Measurements from ENCODE around the gene TUBA1B. TPM values are rescaled to one million over a fixed set of nuclear protein-coding genes. Genes with fewer than 3 reads are reported as not detected.
A peak's percentile ranks its signal among the peaks of the same experiment; 100 is the strongest.

TUBA1B gene
- total RNA-seq, 1 donor from 2014 or later: 560 TPM

DNA sequence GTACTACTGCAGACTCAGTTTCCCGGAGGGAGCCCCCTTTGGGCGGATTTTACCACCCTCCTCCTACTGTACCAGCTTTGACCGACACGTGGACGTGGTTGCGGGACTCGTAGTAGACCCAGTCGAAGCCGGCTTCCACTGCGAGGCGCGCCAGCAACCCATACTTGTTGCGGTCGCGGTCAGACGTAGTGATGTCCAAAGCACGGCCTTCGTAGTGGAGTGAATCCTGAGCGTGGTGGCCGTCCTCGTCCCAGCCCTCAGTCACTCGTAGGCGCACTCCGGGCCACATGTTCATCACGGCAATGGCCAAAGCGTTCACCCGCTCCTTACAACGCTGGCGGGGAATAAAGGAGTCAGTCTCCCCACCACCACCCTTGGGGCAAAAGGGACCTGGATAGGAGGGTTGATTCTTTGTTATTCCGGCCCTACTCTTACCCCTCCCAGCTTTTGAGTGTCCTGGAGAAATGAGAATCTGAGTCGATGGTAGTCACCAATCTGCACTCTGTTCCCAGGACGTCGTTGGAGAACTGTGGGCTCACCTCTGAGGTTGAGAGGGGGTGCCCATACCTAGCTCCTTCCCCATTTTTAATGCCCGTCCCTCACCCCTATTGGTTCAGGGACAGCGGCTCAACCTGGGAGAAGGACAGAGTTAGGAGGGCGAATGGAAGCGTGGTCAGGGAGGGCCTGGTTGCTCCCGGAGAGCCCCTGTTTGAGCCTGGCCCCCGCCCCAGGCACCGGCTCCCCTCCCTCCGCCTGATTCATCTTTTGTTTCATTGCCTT, 39.9 kb downstream of the TUBA1B start:
- DNase-seq (ENCODE audit: low spot score): no peak

- DNase-seq (ENCODE audit: low spot score): peak; percentile 43
These were observed 41.1 kb downstream of the TUBA1B start for GRCh38 chr12:49089821-49090773.

GRCh38 chr12:49088932-49089330, 42.3 kb downstream of the TUBA1B start:
- DNase-seq (ENCODE audit: low spot score): no peak

DNA sequence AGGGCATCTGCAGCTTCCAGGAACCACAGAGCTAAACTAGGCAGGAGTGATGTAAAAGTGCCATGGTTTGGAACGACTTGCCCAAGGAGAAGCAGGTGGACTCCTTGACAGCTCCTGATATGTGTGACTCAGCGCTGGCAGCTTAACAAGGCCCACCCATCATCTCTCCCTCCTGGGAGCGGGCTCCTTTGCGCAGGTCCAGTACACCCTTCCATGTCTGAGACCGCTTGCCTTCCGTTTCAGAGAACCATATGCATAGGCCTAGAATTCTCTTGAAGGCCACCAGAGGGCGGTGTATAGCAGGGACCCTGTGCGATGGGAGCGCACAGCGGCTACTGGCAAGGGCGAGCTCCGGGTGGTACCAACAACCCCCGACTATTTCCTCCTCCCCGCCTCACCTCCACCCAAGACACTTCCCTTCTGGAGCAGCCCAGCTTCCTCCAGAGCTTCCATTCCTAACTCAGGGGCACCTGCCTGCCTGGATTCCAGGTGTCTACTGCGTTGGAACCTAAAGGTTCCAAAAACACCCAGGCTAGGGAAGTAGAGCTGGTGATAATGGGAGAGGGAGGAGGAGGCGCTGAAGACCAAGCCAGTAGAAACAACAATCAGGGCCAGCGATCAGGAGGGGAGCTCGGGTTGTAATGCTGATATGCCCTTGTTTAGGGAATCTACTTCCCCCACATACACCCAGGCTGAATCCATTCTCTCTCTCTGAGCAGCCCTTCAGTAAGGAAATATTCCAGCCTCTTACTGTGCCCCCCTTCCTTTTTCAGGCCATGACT, 42.9 kb downstream of the TUBA1B start:
- DNase-seq (ENCODE audit: low spot score): peak; percentile 86

DNA sequence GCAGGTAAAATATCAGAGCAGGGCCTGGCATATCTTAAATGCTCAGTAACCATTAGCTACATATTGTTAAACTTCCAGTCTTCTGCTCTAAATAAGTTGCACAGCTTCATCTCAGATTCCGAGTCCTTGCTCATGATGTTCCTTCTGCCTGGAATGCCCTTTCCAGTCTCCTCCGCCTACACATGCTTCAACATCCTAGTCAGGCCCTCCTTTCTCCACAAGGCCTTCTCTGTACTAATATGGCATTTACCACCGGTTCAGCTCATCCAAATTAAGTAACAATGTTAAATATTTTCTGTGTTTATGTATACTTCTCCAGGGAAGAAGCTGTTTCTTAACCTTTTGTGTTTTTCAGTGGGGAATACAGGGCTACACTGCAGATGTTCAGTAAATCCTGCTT, 45.1 kb downstream of the TUBA1B start:
- DNase-seq (ENCODE audit: low spot score): no peak

GRCh38 chr12:49084438-49084837, 46.8 kb downstream of the TUBA1B start:
- DNase-seq (ENCODE audit: low spot score): no peak

- DNase-seq (ENCODE audit: low spot score): no peak
These were observed 51.4 kb downstream of the TUBA1B start for GRCh38 chr12:49079793-49080192.

Other genes with a start within 250 kb of the TUBA1B start
- 47.4 TPM for gene FKBP11, start 205.9 kb downstream of the TUBA1B start, total RNA-seq (ENCODE audit: insufficient read depth, low replicate concordance)
- 25.3 TPM for gene ARF3, start 173.9 kb downstream of the TUBA1B start, total RNA-seq (ENCODE audit: insufficient read depth, low replicate concordance)
- gene WNT10B, start 159.7 kb downstream of the TUBA1B start, total RNA-seq (ENCODE audit: insufficient read depth, low replicate concordance): 0.72 TPM
- not detected for gene WNT1, start 153.1 kb downstream of the TUBA1B start, total RNA-seq (ENCODE audit: insufficient read depth, low replicate concordance)
- 5.5 TPM for gene DDN, start 132.0 kb downstream of the TUBA1B start, total RNA-seq (ENCODE audit: insufficient read depth, low replicate concordance)
- gene PRKAG1, start 112.6 kb downstream of the TUBA1B start, total RNA-seq (ENCODE audit: insufficient read depth, low replicate concordance): 52.7 TPM
- gene KMT2D, start 70.6 kb downstream of the TUBA1B start, total RNA-seq (ENCODE audit: insufficient read depth, low replicate concordance): 22.4 TPM
- gene RHEBL1, start 61.4 kb downstream of the TUBA1B start, total RNA-seq (ENCODE audit: insufficient read depth, low replicate concordance): 3.9 TPM
- gene DHH, start 36.6 kb downstream of the TUBA1B start, total RNA-seq (ENCODE audit: insufficient read depth, low replicate concordance): 2.9 TPM
- 64.8 TPM for gene LMBR1L, start 20.5 kb downstream of the TUBA1B start, total RNA-seq (ENCODE audit: insufficient read depth, low replicate concordance)
- gene TUBA1A, start 57.7 kb upstream of the TUBA1B start, total RNA-seq (ENCODE audit: insufficient read depth, low replicate concordance): 562 TPM
- gene TUBA1C, start 133.7 kb upstream of the TUBA1B start, total RNA-seq (ENCODE audit: insufficient read depth, low replicate concordance): 64.3 TPM
- 0.72 TPM for gene PRPH, start 163.8 kb upstream of the TUBA1B start, total RNA-seq (ENCODE audit: insufficient read depth, low replicate concordance)
- 6.3 TPM for gene TROAP, start 191.9 kb upstream of the TUBA1B start, total RNA-seq (ENCODE audit: insufficient read depth, low replicate concordance)
- 1.4 TPM for gene C1QL4, start 205.8 kb upstream of the TUBA1B start, total RNA-seq (ENCODE audit: insufficient read depth, low replicate concordance)
- gene DNAJC22, start 215.5 kb upstream of the TUBA1B start, total RNA-seq (ENCODE audit: insufficient read depth, low replicate concordance): 5.1 TPM
- gene SPATS2, start 236.1 kb upstream of the TUBA1B start, total RNA-seq (ENCODE audit: insufficient read depth, low replicate concordance): 12.3 TPM